ENCODE data around the gene MAGI1.

DNA sequence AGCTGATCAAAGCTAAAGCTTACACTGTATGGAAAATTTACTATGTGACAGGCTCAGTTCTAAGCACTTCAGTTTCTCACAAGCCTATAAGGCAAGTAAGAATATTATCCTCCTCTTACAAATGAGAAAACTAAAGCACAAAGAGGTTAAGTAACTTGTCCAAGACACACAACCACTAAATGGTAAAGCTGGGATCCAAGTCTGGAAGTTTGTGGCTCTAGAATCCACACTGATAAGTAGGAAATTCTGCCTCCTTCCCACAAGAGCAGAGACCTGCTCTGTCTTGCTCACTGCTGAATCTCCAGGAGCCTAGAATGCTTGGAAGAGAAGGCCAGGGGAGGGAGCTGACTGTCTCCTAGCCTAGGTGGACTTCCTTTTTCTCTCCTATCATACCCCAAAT, 60.6 kb downstream of the MAGI1 start:
- TF ChIP-seq EP300 (IDR thresholded peaks at IDR 0.05; ENCODE audit: borderline replicate concordance in 1 of 2, low read depth in 1 of 2, low read length in 1 of 2) (no peak), CHD2 (IDR thresholded peaks at IDR 0.05; ENCODE audit: low read length, partially characterized antibody) (no peak), RFX5 (IDR thresholded peaks at IDR 0.05; ENCODE audit: low read length) (no peak), EZH2phosphoT487 (IDR thresholded peaks at IDR 0.05; ENCODE audit: borderline replicate concordance, low read depth) (no peak), RCOR1 (IDR thresholded peaks at IDR 0.05; ENCODE audit: low read length) (no peak), YY1 (IDR thresholded peaks at IDR 0.05; ENCODE audit: low read depth) (no peak)

Data from SK-N-SH (cell line).